Measurements from ENCODE around the gene CADM1.

GRCh38 chr11:115501502-115501892, 2.7 kb downstream of the CADM1 start:
- TF ChIP-seq MYC (IDR thresholded peaks at IDR 0.05; ENCODE audit: low read depth, low read length) (no peak), CTCF (IDR thresholded peaks at IDR 0.05; ENCODE audit: extremely low read depth in 1 of 2, insufficient read depth in 1 of 2, low read depth in 1 of 2, low read length in 2 of 2) (no peak)
